ENCODE measurements around the gene OR4D11. TPM values are rescaled to one million over a fixed set of nuclear protein-coding genes. Genes with fewer than 3 reads are reported as not detected.

OR4D11 gene
- total and polyA plus RNA-seq, 9 of the 15 experiments (the other 6 are each of a cell fraction or from before 2014, with no cell fraction given): not detected

DNA sequence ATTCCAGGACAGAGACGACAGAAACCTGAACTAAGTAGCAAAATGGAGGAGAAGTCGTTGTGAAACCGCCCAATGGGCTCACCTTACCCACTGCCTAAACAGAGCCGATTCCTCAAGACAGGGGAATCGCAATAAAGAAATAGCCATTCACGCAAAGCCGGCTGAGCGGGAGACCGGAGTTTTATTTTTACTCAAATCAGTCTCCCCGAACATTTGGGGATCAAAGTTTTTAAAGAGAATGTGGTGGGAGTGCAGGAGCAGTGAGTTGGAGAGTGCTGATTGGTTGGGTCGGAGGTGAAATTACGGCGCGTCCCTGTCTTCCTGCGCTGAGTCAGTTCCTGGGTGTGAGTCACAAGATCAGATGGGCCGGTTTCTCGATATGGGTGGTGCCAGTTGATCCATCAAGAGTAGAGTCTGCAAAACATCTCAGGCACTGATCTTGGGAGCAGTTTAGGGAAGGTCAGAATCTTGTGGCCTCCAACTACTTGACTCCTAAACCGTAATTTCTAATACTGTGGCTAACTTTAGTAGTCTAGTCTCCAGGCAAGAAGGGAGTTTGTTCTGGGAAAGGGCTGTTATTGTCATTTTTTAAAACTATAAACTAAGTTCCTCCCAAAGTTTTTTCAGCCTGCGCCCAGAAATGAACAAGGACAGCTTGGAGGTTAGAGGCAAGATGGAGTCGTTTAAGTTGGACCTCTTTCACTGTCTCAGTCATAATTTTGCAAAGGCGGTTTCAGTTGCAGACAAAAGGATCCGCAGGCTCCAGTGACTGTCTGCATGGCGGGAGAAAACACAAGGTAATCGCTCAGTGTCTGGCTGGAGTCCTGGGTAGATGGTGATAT, 42.0 kb downstream of the OR4D11 start (continued):
- peak; percentile 99 for TF ChIP-seq POLR2B (IDR thresholded peaks at IDR 0.05; ENCODE audit: low read depth, partially characterized antibody)
- TF ChIP-seq, protein P1, sequence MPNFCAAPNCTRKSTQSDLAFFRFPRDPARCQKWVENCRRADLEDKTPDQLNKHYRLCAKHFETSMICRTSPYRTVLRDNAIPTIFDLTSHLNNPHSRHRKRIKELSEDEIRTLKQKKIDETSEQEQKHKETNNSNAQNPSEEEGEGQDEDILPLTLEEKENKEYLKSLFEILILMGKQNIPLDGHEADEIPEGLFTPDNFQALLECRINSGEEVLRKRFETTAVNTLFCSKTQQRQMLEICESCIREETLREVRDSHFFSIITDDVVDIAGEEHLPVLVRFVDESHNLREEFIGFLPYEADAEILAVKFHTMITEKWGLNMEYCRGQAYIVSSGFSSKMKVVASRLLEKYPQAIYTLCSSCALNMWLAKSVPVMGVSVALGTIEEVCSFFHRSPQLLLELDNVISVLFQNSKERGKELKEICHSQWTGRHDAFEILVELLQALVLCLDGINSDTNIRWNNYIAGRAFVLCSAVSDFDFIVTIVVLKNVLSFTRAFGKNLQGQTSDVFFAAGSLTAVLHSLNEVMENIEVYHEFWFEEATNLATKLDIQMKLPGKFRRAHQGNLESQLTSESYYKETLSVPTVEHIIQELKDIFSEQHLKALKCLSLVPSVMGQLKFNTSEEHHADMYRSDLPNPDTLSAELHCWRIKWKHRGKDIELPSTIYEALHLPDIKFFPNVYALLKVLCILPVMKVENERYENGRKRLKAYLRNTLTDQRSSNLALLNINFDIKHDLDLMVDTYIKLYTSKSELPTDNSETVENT (CRISPR knock-in tag; IDR thresholded peaks at IDR 0.05): peak; percentile 58; the same call in 1 of the 2 replicates
- TF ChIP-seq POLR3A (IDR thresholded peaks at IDR 0.05; ENCODE audit: borderline replicate concordance, extremely low read depth, insufficient read depth, insufficient read length): no peak
- TF ChIP-seq, protein P2, sequence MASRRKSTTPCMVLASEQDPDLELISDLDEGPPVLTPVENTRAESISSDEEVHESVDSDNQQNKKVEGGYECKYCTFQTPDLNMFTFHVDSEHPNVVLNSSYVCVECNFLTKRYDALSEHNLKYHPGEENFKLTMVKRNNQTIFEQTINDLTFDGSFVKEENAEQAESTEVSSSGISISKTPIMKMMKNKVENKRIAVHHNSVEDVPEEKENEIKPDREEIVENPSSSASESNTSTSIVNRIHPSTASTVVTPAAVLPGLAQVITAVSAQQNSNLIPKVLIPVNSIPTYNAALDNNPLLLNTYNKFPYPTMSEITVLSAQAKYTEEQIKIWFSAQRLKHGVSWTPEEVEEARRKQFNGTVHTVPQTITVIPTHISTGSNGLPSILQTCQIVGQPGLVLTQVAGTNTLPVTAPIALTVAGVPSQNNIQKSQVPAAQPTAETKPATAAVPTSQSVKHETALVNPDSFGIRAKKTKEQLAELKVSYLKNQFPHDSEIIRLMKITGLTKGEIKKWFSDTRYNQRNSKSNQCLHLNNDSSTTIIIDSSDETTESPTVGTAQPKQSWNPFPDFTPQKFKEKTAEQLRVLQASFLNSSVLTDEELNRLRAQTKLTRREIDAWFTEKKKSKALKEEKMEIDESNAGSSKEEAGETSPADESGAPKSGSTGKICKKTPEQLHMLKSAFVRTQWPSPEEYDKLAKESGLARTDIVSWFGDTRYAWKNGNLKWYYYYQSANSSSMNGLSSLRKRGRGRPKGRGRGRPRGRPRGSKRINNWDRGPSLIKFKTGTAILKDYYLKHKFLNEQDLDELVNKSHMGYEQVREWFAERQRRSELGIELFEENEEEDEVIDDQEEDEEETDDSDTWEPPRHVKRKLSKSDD (conservative IDR thresholded peaks at IDR 0.05; ENCODE audit: low read length): no peak
- TF ChIP-seq PRPF4 (IDR thresholded peaks at IDR 0.05; ENCODE audit: insufficient read depth, low read depth, low read length, poor library complexity, severe bottlenecking): no peak
- no peak for TF ChIP-seq RFX1 (IDR thresholded peaks at IDR 0.05)
- TF ChIP-seq CEBPB (tag; IDR thresholded peaks at IDR 0.05): peak; percentile 82
- TF ChIP-seq SRSF7 (optimal IDR thresholded peaks at IDR 0.05; ENCODE audit: low read depth, low read length): no peak
- no peak for TF ChIP-seq ZNF274 (IDR thresholded peaks at IDR 0.05; ENCODE audit: borderline replicate concordance, low read depth, low read length)
- TF ChIP-seq, protein P3, sequence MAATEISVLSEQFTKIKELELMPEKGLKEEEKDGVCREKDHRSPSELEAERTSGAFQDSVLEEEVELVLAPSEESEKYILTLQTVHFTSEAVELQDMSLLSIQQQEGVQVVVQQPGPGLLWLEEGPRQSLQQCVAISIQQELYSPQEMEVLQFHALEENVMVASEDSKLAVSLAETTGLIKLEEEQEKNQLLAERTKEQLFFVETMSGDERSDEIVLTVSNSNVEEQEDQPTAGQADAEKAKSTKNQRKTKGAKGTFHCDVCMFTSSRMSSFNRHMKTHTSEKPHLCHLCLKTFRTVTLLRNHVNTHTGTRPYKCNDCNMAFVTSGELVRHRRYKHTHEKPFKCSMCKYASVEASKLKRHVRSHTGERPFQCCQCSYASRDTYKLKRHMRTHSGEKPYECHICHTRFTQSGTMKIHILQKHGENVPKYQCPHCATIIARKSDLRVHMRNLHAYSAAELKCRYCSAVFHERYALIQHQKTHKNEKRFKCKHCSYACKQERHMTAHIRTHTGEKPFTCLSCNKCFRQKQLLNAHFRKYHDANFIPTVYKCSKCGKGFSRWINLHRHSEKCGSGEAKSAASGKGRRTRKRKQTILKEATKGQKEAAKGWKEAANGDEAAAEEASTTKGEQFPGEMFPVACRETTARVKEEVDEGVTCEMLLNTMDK (IDR thresholded peaks at IDR 0.05; ENCODE audit: borderline replicate concordance, insufficient read depth, low read depth, low read length, poor library complexity, severe bottlenecking): no peak
- TF ChIP-seq NFYB (IDR thresholded peaks at IDR 0.05; ENCODE audit: extremely low read depth, insufficient read length): peak; percentile 53
- TF ChIP-seq SREBF1 (IDR thresholded peaks at IDR 0.05; ENCODE audit: borderline replicate concordance, low read depth, low read length): no peak
- no peak for TF ChIP-seq ZFPM2 (CRISPR knock-in tag; IDR thresholded peaks at IDR 0.05)
- no peak for TF ChIP-seq SAP30 (IDR thresholded peaks at IDR 0.05; ENCODE audit: borderline replicate concordance, insufficient read depth, low read depth, low read length, poor library complexity, severe bottlenecking)
- TF ChIP-seq, protein P4, sequence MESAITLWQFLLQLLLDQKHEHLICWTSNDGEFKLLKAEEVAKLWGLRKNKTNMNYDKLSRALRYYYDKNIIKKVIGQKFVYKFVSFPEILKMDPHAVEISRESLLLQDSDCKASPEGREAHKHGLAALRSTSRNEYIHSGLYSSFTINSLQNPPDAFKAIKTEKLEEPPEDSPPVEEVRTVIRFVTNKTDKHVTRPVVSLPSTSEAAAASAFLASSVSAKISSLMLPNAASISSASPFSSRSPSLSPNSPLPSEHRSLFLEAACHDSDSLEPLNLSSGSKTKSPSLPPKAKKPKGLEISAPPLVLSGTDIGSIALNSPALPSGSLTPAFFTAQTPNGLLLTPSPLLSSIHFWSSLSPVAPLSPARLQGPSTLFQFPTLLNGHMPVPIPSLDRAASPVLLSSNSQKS (CRISPR knock-in tag; IDR thresholded peaks at IDR 0.05): no peak
- TF ChIP-seq RFX7 (CRISPR knock-in tag; IDR thresholded peaks at IDR 0.05): no peak
- TF ChIP-seq ZNF3 (CRISPR knock-in tag; IDR thresholded peaks at IDR 0.05): no peak
- peak; percentile 58; the same call in 1 of the 2 replicates for TF ChIP-seq PHF8 (IDR thresholded peaks at IDR 0.05; ENCODE audit: borderline replicate concordance, low read length)

All from K562 (cell line).